Measurements from ENCODE around the gene FOSB.
A peak's percentile ranks its signal among the peaks of the same experiment; 100 is the strongest.

Gene FOSB

GRCh38 chr19:45469132-45469944 is 1.5 kb downstream of the FOSB start:
- DNase-seq = peak; percentile 91

GRCh38 chr19:45469945-45470761 is 2.4 kb downstream of the FOSB start:
- no peak for DNase-seq

GRCh38 chr19:45470762-45471081 is 2.9 kb downstream of the FOSB start:
- no peak for DNase-seq

GRCh38 chr19:45471111-45471930 is 3.5 kb downstream of the FOSB start:
- DNase-seq = no peak

- DNase-seq = no peak
These were observed 4.3 kb downstream of the FOSB start for GRCh38 chr19:45471931-45472562.

- no peak for DNase-seq
These were observed 5.0 kb downstream of the FOSB start for GRCh38 chr19:45472563-45473366.

GRCh38 chr19:45473367-45473681 is 5.5 kb downstream of the FOSB start:
- DNase-seq = no peak

- no peak for DNase-seq
These were observed 6.1 kb downstream of the FOSB start for GRCh38 chr19:45473682-45474605.

GRCh38 chr19:45474606-45475521 is 7.1 kb downstream of the FOSB start:
- DNase-seq = no peak

- no peak for DNase-seq
These were observed 7.9 kb downstream of the FOSB start for GRCh38 chr19:45475537-45476291.

- DNase-seq = no peak
These were observed 8.5 kb downstream of the FOSB start for GRCh38 chr19:45476304-45476703.

- no peak for DNase-seq
These were observed 9.4 kb downstream of the FOSB start for GRCh38 chr19:45477186-45477585.

- DNase-seq = no peak
These were observed 10.1 kb downstream of the FOSB start for GRCh38 chr19:45477713-45478453.

- DNase-seq = peak; percentile 82
These were observed 10.8 kb downstream of the FOSB start for GRCh38 chr19:45478454-45479238.

- no peak for DNase-seq
These were observed 15.2 kb downstream of the FOSB start for GRCh38 chr19:45483033-45483432.

GRCh38 chr19:45484273-45484945 is 16.6 kb downstream of the FOSB start:
- DNase-seq = no peak
